NCI-H1930 (cell line): Measurements from ENCODE around the gene OTUD4.

Experiments
- DNase-seq, 2 experiments: peaks; one replicate each; lab custom pipeline; 2025; lab: John Stamatoyannopoulos, UW

Gene OTUD4

GRCh38 chr4:145108128-145108527 lies 72.3 kb downstream of the OTUD4 start:
- DNase-seq: no peak

- DNase-seq: no peak
These were observed 73.3 kb downstream of the OTUD4 start for GRCh38 chr4:145107126-145107525.

- no peak for DNase-seq
These were observed 76.9 kb downstream of the OTUD4 start for GRCh38 chr4:145103496-145103895.

- DNase-seq: no peak
These were observed 77.8 kb downstream of the OTUD4 start for GRCh38 chr4:145102619-145103018.

GRCh38 chr4:145101091-145101490 lies 79.3 kb downstream of the OTUD4 start:
- no peak for DNase-seq

GRCh38 chr4:145099653-145100052 lies 80.7 kb downstream of the OTUD4 start:
- DNase-seq: no peak

- DNase-seq: peak in 1 of 2 experiments; percentile 34
These were observed 81.7 kb downstream of the OTUD4 start for GRCh38 chr4:145098675-145099037.

GRCh38 chr4:145097821-145098674 lies 82.3 kb downstream of the OTUD4 start, which contains the start of the genes ABCE1 and ANAPC10:
TSS of gene ABCE1 (plus strand) at chr4:145098311. CDS start at chr4:145104413, 6,102 bp downstream.
TSS of gene ANAPC10 (minus strand) at chr4:145098196. CDS start at chr4:145096099, 2,097 bp downstream.
- DNase-seq: peak; percentile 90 to 95

- no peak for DNase-seq
These were observed 83.0 kb downstream of the OTUD4 start for GRCh38 chr4:145097331-145097820.

GRCh38 chr4:145093638-145094037 lies 86.8 kb downstream of the OTUD4 start:
- DNase-seq: no peak

GRCh38 chr4:145090380-145090779 lies 90.0 kb downstream of the OTUD4 start:
- DNase-seq: no peak

- no peak for DNase-seq
These were observed 96.3 kb downstream of the OTUD4 start for GRCh38 chr4:145083891-145084605.
